ENCODE data around the gene PCED1A. TPM values are rescaled to one million over a fixed set of nuclear protein-coding genes. Genes with fewer than 3 reads are reported as not detected.

The PCED1A gene
- total and polyA plus RNA-seq, 9 of the 15 experiments (the other 6 are each of a cell fraction or from before 2014, with no cell fraction given) = 1.5 to 11.5 (median 5.9) TPM

GRCh38 chr20:2872459-2873009 is 32.1 kb upstream of the PCED1A start (continued):
- TF ChIP-seq CTCF (IDR thresholded peaks at IDR 0.05 in 2 of 3, conservative IDR thresholded peaks at IDR 0.05 in 1 of 3; ENCODE audit: insufficient read depth in 2 of 3, low read depth in 1 of 3, low read length in 3 of 3) (peak; percentile 55 to 65 (median 61)), TEAD1 (CRISPR knock-in tag; IDR thresholded peaks at IDR 0.05) (peak in 1 of 2 experiments; percentile 40; a peak in 1 of 4 replicates), ATF3 (IDR thresholded peaks at IDR 0.05) (no peak), ATF3 (CRISPR knock-in tag; conservative IDR thresholded peaks at IDR 0.05) (no peak), NR3C1 (CRISPR knock-in tag; IDR thresholded peaks at IDR 0.05) (no peak), ZBTB8A (IDR thresholded peaks at IDR 0.05; ENCODE audit: partially characterized antibody) (no peak), GATAD2B (IDR thresholded peaks at IDR 0.05; ENCODE audit: borderline replicate concordance) (0 out of 2 replicates have a peak, but pooled peaks have one; percentile 25), HDAC1 (IDR thresholded peaks at IDR 0.05) (peak in 1 of 2 experiments; percentile 28; a peak in 1 of 4 replicates), TCF3 (CRISPR knock-in tag; IDR thresholded peaks at IDR 0.05) (peak; percentile 69), ATF7 (IDR thresholded peaks at IDR 0.05) (peak; percentile 9; the same call in 1 of the 2 replicates), CBX3 (IDR thresholded peaks at IDR 0.05; ENCODE audit: borderline replicate concordance in 1 of 2, low read length in 2 of 2) (peak in 1 of 2 experiments; percentile 62; a peak in 1 of 3 replicates), AFF4 (CRISPR knock-in tag; IDR thresholded peaks at IDR 0.05) (0 out of 2 replicates have a peak, but pooled peaks have one; percentile 68), FOXP4 (CRISPR knock-in tag; IDR thresholded peaks at IDR 0.05; ENCODE audit: borderline replicate concordance) (0 out of 2 replicates have a peak, but pooled peaks have one; percentile 40), FOXJ2 (tag; IDR thresholded peaks at IDR 0.05) (no peak), NR2C1 (IDR thresholded peaks at IDR 0.05) (no peak), NR2C1 (tag; IDR thresholded peaks at IDR 0.05) (no peak), KAT7 (CRISPR knock-in tag; IDR thresholded peaks at IDR 0.05; ENCODE audit: borderline replicate concordance) (peak; percentile 45; the same call in 1 of the 2 replicates), ZNF655 (CRISPR knock-in tag; IDR thresholded peaks at IDR 0.05) (no peak)
